HepG2 (cell line): ENCODE measurements around the gene AHSG. TPM values are rescaled to one million over a fixed set of nuclear protein-coding genes. Genes with fewer than 3 reads are reported as not detected.
A peak's percentile ranks its signal among the peaks of the same experiment; 100 is the strongest.

ENCODE experiments used
- ATAC-seq: fragments of 200-7000 bp; cut with Tn5 transposase; 3 replicates; pipeline ENCODE4 v1.9.1; 2020; ENCODE audit warnings: mild to moderate bottlenecking, moderate library complexity
- BruUV-seq: library from RNA; stranded (reverse); fragments of 400-500 nt; replicated peaks from 2 replicates; lab custom pipeline; 2021; lab: Mats Ljungman, UMichigan
- CTCF ChIA-PET: fragments of 300-600 bp; formaldehyde crosslinking; extraction: SDS; loops from one replicate; lab custom pipeline; 2021; ENCODE audit warnings: low total read pairs, inconsistent platforms, low intra/inter-chr PET ratio; lab: Yijun Ruan, JAX
- POLR2A ChIA-PET: fragments of 350-600 bp; sonication (Branson Sonifier 250); formaldehyde crosslinking; loops from one replicate; lab custom pipeline; 2020; ENCODE audit warnings: antibody characterized with exemption, inconsistent platforms; lab: Yijun Ruan, JAX
- DNase-seq: peaks from one replicate; pipeline ENCODE4 v3.0.0-alpha.2; 2015; ENCODE audit warnings: low spot score
- FAIRE-seq: peaks from 3 replicates; lab custom pipeline; 2011; peaks lifted over from hg19 to GRCh38; lab: Jason Lieb, UNC
- H2AFZ ChIP-seq: one replicate; pipeline ENCODE4 v1.6.1; 2011; ENCODE audit warnings: low read length, inconsistent platforms
- H3K27ac ChIP-seq: fragments of 300-600 bp; 3 replicates; pipeline ENCODE4 v1.8.0; 2011; ENCODE audit warnings: mixed run types, mild to moderate bottlenecking, mixed read lengths, low read length, inconsistent platforms; ENCODE audit not compliant: insufficient read depth; ENCODE audit errors: extremely low read length
- H3K27me3 ChIP-seq, 2 experiments: fragments of 200-600 bp in 1 of 2; 2 replicates in 1 of 2; 3 replicates in 1 of 2; pipeline versions ENCODE4 v1.6.0 to v1.8.0; 2011; ENCODE audit warnings: low read length in 2 of 2, mild to moderate bottlenecking in 2 of 2, moderate library complexity in 2 of 2, inconsistent platforms in 1 of 2; ENCODE audit not compliant: insufficient read depth in 2 of 2, control insufficient read depth in 1 of 2
- H3K36me3 ChIP-seq, 2 experiments: fragments of 200-600 bp in 1 of 2; replicated peaks in 1 of 2; 2 replicates in 1 of 2; 3 replicates in 1 of 2; pipeline versions ENCODE4 v1.5.1 to v1.8.0; 2011; ENCODE audit warnings: low read length in 2 of 2, inconsistent platforms in 1 of 2; ENCODE audit not compliant: insufficient read depth in 2 of 2, control insufficient read depth in 1 of 2
- H3K4me1 ChIP-seq: 2 replicates; pipeline ENCODE4 v1.5.1; 2012; ENCODE audit warnings: low read length, inconsistent platforms; ENCODE audit not compliant: insufficient read depth
- H3K4me2 ChIP-seq: 2 replicates; pipeline ENCODE4 v1.6.0; 2011; ENCODE audit warnings: low read depth, low read length, inconsistent platforms
- H3K4me3 ChIP-seq, 3 experiments: fragments of 200-600 bp in 1 of 3; sonication (generic), shearing (Covaris generic) in 1 of 3; replicated peaks in 1 of 3; 2 replicates each; pipeline ENCODE4 v1.5.1; 2011 to 2016; ENCODE audit warnings: low read length in 3 of 3, inconsistent platforms in 2 of 3, low read depth in 2 of 3, mild to moderate bottlenecking in 2 of 3, control low read depth in 1 of 3, mixed read lengths in 1 of 3; ENCODE audit not compliant: insufficient read depth in 1 of 3
- H3K79me2 ChIP-seq: one replicate; pipeline ENCODE4 v1.6.1; 2011; ENCODE audit warnings: low read length, inconsistent platforms; ENCODE audit not compliant: insufficient read depth
- H3K9ac ChIP-seq: 2 replicates; pipeline ENCODE4 v1.6.0; 2011; ENCODE audit warnings: mild to moderate bottlenecking, low read depth, low read length, inconsistent platforms; ENCODE audit not compliant: insufficient read depth
- H3K9me3 ChIP-seq: 2 replicates; pipeline ENCODE4 v1.5.1; 2012; ENCODE audit warnings: mild to moderate bottlenecking, low read length
- H4K20me1 ChIP-seq: 2 replicates; pipeline ENCODE4 v1.6.0; 2011; ENCODE audit warnings: inconsistent platforms, mild to moderate bottlenecking, low read length, moderate library complexity; ENCODE audit not compliant: insufficient read depth
- ATAD3A ChIP-seq: sonication (generic); formaldehyde crosslinking; IDR thresholded peaks from 2 replicates; pipeline ENCODE4 v1.4.0; 2020; ENCODE audit warnings: missing genetic modification reagents
- CENPT ChIP-seq: sonication (generic); formaldehyde crosslinking; IDR thresholded peaks from 2 replicates; pipeline ENCODE4 v1.8.0; 2022; ENCODE audit warnings: low read depth, mild to moderate bottlenecking, moderate library complexity, missing genetic modification reagents
- ERF ChIP-seq: IDR thresholded peaks from 2 replicates; pipeline ENCODE4 v1.6.1; 2018; ENCODE audit warnings: missing biosample characterization, missing genetic modification reagents
- FIP1L1 ChIP-seq: fragments of 200-400 bp; formaldehyde crosslinking; IDR thresholded peaks from 2 replicates; pipeline ENCODE4 v1.6.1; 2018; ENCODE audit warnings: low read depth, mild to moderate bottlenecking, low read length, moderate library complexity, borderline replicate concordance; ENCODE audit not compliant: insufficient read depth
- GATA4 ChIP-seq: sonication (generic); IDR thresholded peaks from 2 replicates; pipeline ENCODE4 v1.6.1; 2016; ENCODE audit warnings: antibody characterized with exemption, low read depth, borderline replicate concordance
- HNRNPK ChIP-seq: fragments of 200-400 bp; formaldehyde crosslinking; IDR thresholded peaks from 2 replicates; pipeline ENCODE4 v1.6.1; 2018; ENCODE audit warnings: low read length, low read depth, moderate library complexity, mild to moderate bottlenecking; ENCODE audit not compliant: poor library complexity, severe bottlenecking
- JARID2 ChIP-seq: sonication (generic); formaldehyde crosslinking; IDR thresholded peaks from 2 replicates; pipeline ENCODE4 v1.8.1; 2023; ENCODE audit warnings: missing genetic modification reagents, inconsistent platforms; ENCODE audit not compliant: insufficient replicate concordance
- KLF12 ChIP-seq: sonication (generic); formaldehyde crosslinking; IDR thresholded peaks from 2 replicates; pipeline ENCODE4 v1.4.0; 2020; ENCODE audit warnings: missing genetic modification reagents, borderline replicate concordance
- KLF15 ChIP-seq: sonication (generic); formaldehyde crosslinking; IDR thresholded peaks from 2 replicates; pipeline ENCODE4 v1.8.1; 2023; ENCODE audit warnings: borderline replicate concordance, mild to moderate bottlenecking, inconsistent platforms, missing genetic modification reagents, mixed read lengths
- MED1 ChIP-seq: sonication (generic); formaldehyde crosslinking; IDR thresholded peaks from 2 replicates; pipeline ENCODE4 v1.4.0; 2020; ENCODE audit warnings: missing genetic modification reagents
- NFIC ChIP-seq: IDR thresholded peaks from 2 replicates; pipeline ENCODE4 v1.6.1; 2012; ENCODE audit warnings: mild to moderate bottlenecking, low read length, inconsistent platforms
- PAF1 ChIP-seq: IDR thresholded peaks from 2 replicates; pipeline ENCODE4 v1.6.1; 2016; ENCODE audit warnings: missing genetic modification reagents, missing compliant biosample characterization
- POLR2A ChIP-seq, 2 experiments: IDR thresholded peaks; 2 replicates each; pipeline ENCODE4 v1.6.1; 2011; ENCODE audit warnings: low read depth in 2 of 2, low read length in 2 of 2, mild to moderate bottlenecking in 1 of 2, moderate library complexity in 1 of 2; ENCODE audit not compliant: insufficient read depth in 1 of 2
- POLR2G ChIP-seq: fragments of 200-400 bp; formaldehyde crosslinking; IDR thresholded peaks from 2 replicates; pipeline ENCODE4 v1.6.1; 2018; ENCODE audit warnings: mild to moderate bottlenecking, low read depth, low read length, moderate library complexity
- RBFOX2 ChIP-seq: fragments of 200-400 bp; formaldehyde crosslinking; IDR thresholded peaks from 2 replicates; pipeline ENCODE4 v1.6.1; 2017; ENCODE audit warnings: low read depth, mild to moderate bottlenecking, low read length
- SSRP1 ChIP-seq: IDR thresholded peaks from 2 replicates; pipeline ENCODE4 v1.6.1; 2016; ENCODE audit warnings: control low read depth
- YY1 ChIP-seq: IDR thresholded peaks from 2 replicates; pipeline ENCODE4 v1.6.1; 2011; ENCODE audit warnings: low read length, low read depth, moderate library complexity, mild to moderate bottlenecking; ENCODE audit not compliant: insufficient read depth, insufficient replicate concordance
- ZFP62 ChIP-seq: sonication (generic); formaldehyde crosslinking; IDR thresholded peaks from 2 replicates; pipeline ENCODE4 v1.4.0; 2020; ENCODE audit warnings: missing genetic modification reagents
- ZNF383 ChIP-seq: sonication (generic); formaldehyde crosslinking; IDR thresholded peaks from 2 replicates; pipeline ENCODE4 v1.4.0; 2020; ENCODE audit warnings: missing genetic modification reagents, mild to moderate bottlenecking, borderline replicate concordance
- ZNF546 ChIP-seq: sonication (generic); formaldehyde crosslinking; conservative IDR thresholded peaks from 2 replicates; pipeline ENCODE4 v1.8.1; 2023; ENCODE audit warnings: mild to moderate bottlenecking, missing genetic modification reagents
- ZNF562 ChIP-seq: sonication (generic); formaldehyde crosslinking; IDR thresholded peaks from 2 replicates; pipeline ENCODE4 v1.8.0; 2022; ENCODE audit warnings: missing genetic modification reagents, borderline replicate concordance
- ZNF572 ChIP-seq: sonication (generic); formaldehyde crosslinking; IDR thresholded peaks from 2 replicates; pipeline ENCODE4 v1.5.1; 2020; ENCODE audit warnings: mild to moderate bottlenecking, missing genetic modification reagents
- ZNF75D ChIP-seq: sonication (generic); formaldehyde crosslinking; IDR thresholded peaks from 2 replicates; pipeline ENCODE4 v1.8.1; 2023; ENCODE audit warnings: missing genetic modification reagents, mild to moderate bottlenecking, borderline replicate concordance
- ZNF766 ChIP-seq: sonication (generic); formaldehyde crosslinking; IDR thresholded peaks from 2 replicates; pipeline ENCODE4 v1.5.0; 2020; ENCODE audit warnings: missing genetic modification reagents, borderline replicate concordance
- WGBS: methylation state at CpG from one replicate; pipeline ENCODE4 v1.1.6; 2017; ENCODE audit warnings: low lambda C conversion rate; 5-methylcytosine and 5-hydroxymethylcytosine counted together
- in situ Hi-C: cut with HindIII; loops from 2 replicates; pipeline ENCODE4 v1.10.0; 2017; ENCODE audit warnings: low pct_unique_long_range_greater_than_20kb; ENCODE audit not compliant: extremely low pct_ligation_motif_present
- intact Hi-C: fragments of 100-400 bp; cut with micrococcal nuclease; formaldehyde crosslinking; loops from one replicate; pipeline ENCODE4 v1.10.0; 2022; ENCODE audit not compliant: unreplicated experiment
- polyA plus RNA-seq, 8 experiments: library from polyadenylated mRNA; depleted of rRNA in 3 of 8; stranded (reverse) in 7 of 8; unstranded in 1 of 8; fragments of >200 nt; fragmentation: Illumina TruSeq in 4 of 8; extraction: Trizol in 4 of 8; gene quantifications; 2 replicates each; pipeline versions ENCODE4 v1.2.1 to v1.2.3, GENCODE V29; 2011 to 2016; ENCODE audit warnings: low read depth in 4 of 8, missing spikeins in 1 of 8, mixed read lengths in 1 of 8; ENCODE audit not compliant: insufficient read depth in 1 of 8
- total RNA-seq, 5 experiments: library from RNA; depleted of rRNA; stranded (reverse); fragments of >200 nt; fragmentation: Illumina TruSeq; extraction: Trizol; gene quantifications; 2 replicates each; pipeline ENCODE4 v1.2.3, GENCODE V29; 2016; ENCODE audit warnings: low read depth in 1 of 5
- TF ChIP-seq, protein P1 (sequence below): IDR thresholded peaks from 2 replicates; pipeline ENCODE4 v1.6.1; 2016; ENCODE audit warnings: mild to moderate bottlenecking, missing biosample characterization, missing genetic modification reagents
- TF ChIP-seq, protein P2 (sequence below): sonication (generic); formaldehyde crosslinking; IDR thresholded peaks from 2 replicates; pipeline ENCODE4 v1.8.0; 2022; ENCODE audit warnings: missing genetic modification reagents, mild to moderate bottlenecking, borderline replicate concordance

AHSG gene
- total and polyA plus RNA-seq, 2 of the 13 experiments (the other 11 are each of a cell fraction or from before 2014, with no cell fraction given) = 2,043 to 19,152 TPM

DNA sequence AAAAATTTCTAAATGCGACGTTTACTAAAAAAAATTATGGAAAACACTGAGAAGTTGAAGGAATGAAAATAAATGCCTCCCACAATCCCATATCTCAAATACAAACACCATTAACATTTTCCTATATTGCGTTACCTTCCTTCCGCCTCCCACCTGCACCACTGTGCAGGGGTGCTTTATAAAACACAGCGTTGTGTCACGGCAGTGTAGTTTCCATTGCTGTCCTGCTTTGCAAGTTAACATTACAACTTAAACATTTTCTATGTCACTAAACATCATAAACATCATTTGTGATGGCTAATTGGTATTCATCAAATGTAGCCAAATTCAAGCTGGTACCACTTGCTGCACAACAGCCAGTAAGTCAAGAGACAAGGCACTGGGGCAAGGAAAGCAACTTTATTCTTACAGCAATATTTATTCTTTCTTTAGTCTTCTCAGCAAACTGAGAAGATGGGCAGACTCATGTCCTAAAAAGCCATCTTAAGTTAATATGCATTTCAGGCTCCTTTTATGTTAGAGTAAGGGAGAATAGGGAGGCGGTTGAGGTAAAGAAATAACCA, 15.1 kb downstream of the AHSG start:
- intact Hi-C loops = no loop called here
- TF ChIP-seq MED1 (CRISPR knock-in tag) (0 out of 2 replicates have a peak, but pooled peaks have one; percentile 21), YY1 (no peak), ATAD3A (CRISPR knock-in tag) (no peak), SSRP1 (CRISPR knock-in tag) (peak; percentile 33; the same call in 1 of the 2 replicates), ZFP62 (CRISPR knock-in tag) (no peak), HNRNPK (peak; percentile 55), ZNF572 (no peak), KLF12 (no peak), POLR2G (peak; percentile 88), POLR2A (IDR thresholded peaks at IDR 0.05; ENCODE audit: insufficient read depth in 1 of 2, low read depth in 2 of 2, low read length in 2 of 2) (peak in 1 of 2 experiments; percentile 42; a peak in 1 of 4 replicates), RBFOX2 (peak; percentile 22; the same call in 1 of the 2 replicates), NFIC (peak; percentile 55; the same call in 1 of the 2 replicates), CENPT (CRISPR knock-in tag) (no peak), GATA4 (no peak), FIP1L1 (peak; percentile 76; the same call in 1 of the 2 replicates), KLF15 (CRISPR knock-in tag) (no peak), ZNF766 (no peak), ZNF75D (CRISPR knock-in tag) (no peak), ZNF546 (CRISPR knock-in tag) (no peak), JARID2 (no peak), ERF (CRISPR knock-in tag) (0 out of 2 replicates have a peak, but pooled peaks have one; percentile 15), ZNF562 (CRISPR knock-in tag) (0 out of 2 replicates have a peak, but pooled peaks have one; percentile 29), ZNF383 (no peak), PAF1 (CRISPR knock-in tag) (peak; percentile 73)
- TF ChIP-seq, protein P1, sequence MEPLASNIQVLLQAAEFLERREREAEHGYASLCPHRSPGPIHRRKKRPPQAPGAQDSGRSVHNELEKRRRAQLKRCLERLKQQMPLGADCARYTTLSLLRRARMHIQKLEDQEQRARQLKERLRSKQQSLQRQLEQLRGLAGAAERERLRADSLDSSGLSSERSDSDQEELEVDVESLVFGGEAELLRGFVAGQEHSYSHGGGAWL (CRISPR knock-in tag) = no peak
- TF ChIP-seq, protein P2, sequence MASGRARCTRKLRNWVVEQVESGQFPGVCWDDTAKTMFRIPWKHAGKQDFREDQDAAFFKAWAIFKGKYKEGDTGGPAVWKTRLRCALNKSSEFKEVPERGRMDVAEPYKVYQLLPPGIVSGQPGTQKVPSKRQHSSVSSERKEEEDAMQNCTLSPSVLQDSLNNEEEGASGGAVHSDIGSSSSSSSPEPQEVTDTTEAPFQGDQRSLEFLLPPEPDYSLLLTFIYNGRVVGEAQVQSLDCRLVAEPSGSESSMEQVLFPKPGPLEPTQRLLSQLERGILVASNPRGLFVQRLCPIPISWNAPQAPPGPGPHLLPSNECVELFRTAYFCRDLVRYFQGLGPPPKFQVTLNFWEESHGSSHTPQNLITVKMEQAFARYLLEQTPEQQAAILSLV = no peak

More for the DNA sequence above, 15.1 kb downstream of the AHSG start:
- ATAC-seq (peak; percentile 1; the same call in 1 of the 3 replicates), DNase-seq (no peak), FAIRE-seq (no peak)
- no TSS peak for BruUV-seq
- CTCF ChIA-PET = no interaction called here
- H3K4me1 ChIP-seq = peaks cover 32% of the 10 kb centered on the region
- no peak overlapping the region for H3K4me2 ChIP-seq
- in situ Hi-C loops = no loop called here
- H3K79me2 ChIP-seq = no peaks in the 10 kb centered on the region
- no peak overlapping the region for H3K9ac ChIP-seq
- H4K20me1 ChIP-seq = peaks cover 21% of the 10 kb centered on the region
- no peak overlapping the region for H2AFZ ChIP-seq
- H3K27me3 ChIP-seq = no peaks in the 10 kb centered on the region
- no peak overlapping the region for H3K4me3 ChIP-seq
- POLR2A ChIA-PET = no interaction called here
- H3K9me3 ChIP-seq = no peaks in the 10 kb centered on the region
- H3K27ac ChIP-seq = no peak overlapping the region
- WGBS = 96% methylated on average over 7 of the region's 7 CpGs
- 0 out of 5 replicates have a peak, but pooled peaks cover 0 to 2% of the 10 kb centered on the region in 2 experiments for H3K36me3 ChIP-seq
